Measurements from ENCODE around the gene PCDH9.

Gene PCDH9

GRCh38 chr13:66967811-66968597 lies 262.1 kb downstream of the PCDH9 start:
- in situ Hi-C loops (cut with MboI; ENCODE audit: low pct_unique_long_range_greater_than_20kb, low sequenced_read_pairs), result no loop called here

GRCh38 chr13:66965181-66965580 lies 265.0 kb downstream of the PCDH9 start:
- in situ Hi-C loops (cut with MboI; ENCODE audit: low pct_unique_long_range_greater_than_20kb, low sequenced_read_pairs), result no loop called here
- DNase-seq, result no peak

More at GRCh38 chr13:66967811-66968597, 262.1 kb downstream of the PCDH9 start:
- DNase-seq, result no peak

- no peak for DNase-seq
- in situ Hi-C loops (cut with MboI; ENCODE audit: low pct_unique_long_range_greater_than_20kb, low sequenced_read_pairs), result no loop called here
These were observed 267.2 kb downstream of the PCDH9 start for GRCh38 chr13:66962953-66963352.

GRCh38 chr13:66958611-66959010 lies 271.5 kb downstream of the PCDH9 start:
- in situ Hi-C loops (cut with MboI; ENCODE audit: low pct_unique_long_range_greater_than_20kb, low sequenced_read_pairs), result no loop called here
- DNase-seq, result no peak

DNA sequence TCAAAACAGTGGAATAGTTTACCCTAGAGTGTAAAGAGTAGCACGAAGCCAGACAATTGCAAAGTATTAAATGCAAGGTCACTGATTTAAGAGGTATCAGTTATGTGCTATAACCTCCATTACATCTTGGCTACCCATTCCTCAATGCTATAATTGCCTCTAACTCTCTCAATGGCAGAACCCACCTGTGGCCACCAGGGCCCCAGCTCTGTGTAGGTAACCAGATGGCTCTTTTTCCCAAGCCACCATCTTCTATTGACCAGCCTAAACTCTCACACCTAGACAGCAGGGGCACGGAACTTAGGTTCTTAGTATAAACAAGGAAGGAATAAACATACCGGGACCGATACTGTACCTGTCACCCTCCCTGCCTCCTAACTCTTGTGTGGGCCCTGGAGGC lies 277.6 kb downstream of the PCDH9 start:
- in situ Hi-C loops (cut with MboI; ENCODE audit: low pct_unique_long_range_greater_than_20kb, low sequenced_read_pairs), result no loop called here
- no peak for DNase-seq

GRCh38 chr13:66951426-66951825 lies 278.7 kb downstream of the PCDH9 start:
- no peak for DNase-seq
- in situ Hi-C loops (cut with MboI; ENCODE audit: low pct_unique_long_range_greater_than_20kb, low sequenced_read_pairs), result no loop called here

GRCh38 chr13:66950666-66951065 lies 279.5 kb downstream of the PCDH9 start:
- DNase-seq, result no peak
- in situ Hi-C loops (cut with MboI; ENCODE audit: low pct_unique_long_range_greater_than_20kb, low sequenced_read_pairs), result no loop called here

DNA sequence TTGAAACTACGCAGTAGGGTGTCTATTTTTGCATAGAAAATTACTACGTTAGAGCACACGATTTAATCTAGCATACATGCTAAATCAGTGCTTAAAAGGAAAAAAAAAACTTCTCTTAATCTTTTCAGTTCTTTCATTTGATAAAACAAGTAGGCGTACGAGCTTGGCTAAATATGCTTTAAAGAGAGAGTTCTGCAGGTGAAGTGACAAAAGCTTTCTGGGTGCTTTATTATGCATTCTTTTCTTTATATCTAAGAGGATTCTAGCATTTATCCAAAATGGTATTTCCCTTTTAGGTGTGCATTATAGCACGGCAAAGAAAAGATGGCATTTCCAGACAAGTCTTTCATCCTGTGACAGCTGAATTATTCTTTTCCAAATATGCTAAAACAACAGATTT lies 281.2 kb downstream of the PCDH9 start:
- in situ Hi-C loops (cut with MboI; ENCODE audit: low pct_unique_long_range_greater_than_20kb, low sequenced_read_pairs), result no loop called here
- no peak for DNase-seq

DNA sequence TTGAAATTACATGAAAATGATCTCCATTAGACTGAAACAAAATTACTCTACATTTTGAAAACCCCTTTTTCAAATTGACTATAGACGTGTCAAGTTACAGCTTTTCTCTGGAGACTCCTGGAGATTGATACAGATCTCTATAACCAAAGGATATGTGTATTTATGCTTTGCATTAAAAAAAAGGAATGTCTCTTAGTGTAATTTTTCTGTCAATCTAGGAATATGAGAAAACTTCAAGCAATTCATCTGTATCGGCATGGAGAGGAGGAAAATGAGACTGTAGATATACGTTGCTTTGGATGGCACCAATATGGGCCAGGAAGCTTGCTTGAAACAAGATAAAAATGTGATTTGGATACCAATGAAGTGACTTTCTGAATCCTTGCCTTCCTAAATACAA lies 286.6 kb downstream of the PCDH9 start:
- DNase-seq, result no peak
- in situ Hi-C loops (cut with MboI; ENCODE audit: low pct_unique_long_range_greater_than_20kb, low sequenced_read_pairs), result no loop called here

GRCh38 chr13:66940113-66940512 lies 290.0 kb downstream of the PCDH9 start:
- DNase-seq, result no peak
- in situ Hi-C loops (cut with MboI; ENCODE audit: low pct_unique_long_range_greater_than_20kb, low sequenced_read_pairs), result no loop called here

- in situ Hi-C loops (cut with MboI; ENCODE audit: low pct_unique_long_range_greater_than_20kb, low sequenced_read_pairs), result no loop called here
- DNase-seq, result no peak
These were observed 292.7 kb downstream of the PCDH9 start for GRCh38 chr13:66937423-66937822.

DNA sequence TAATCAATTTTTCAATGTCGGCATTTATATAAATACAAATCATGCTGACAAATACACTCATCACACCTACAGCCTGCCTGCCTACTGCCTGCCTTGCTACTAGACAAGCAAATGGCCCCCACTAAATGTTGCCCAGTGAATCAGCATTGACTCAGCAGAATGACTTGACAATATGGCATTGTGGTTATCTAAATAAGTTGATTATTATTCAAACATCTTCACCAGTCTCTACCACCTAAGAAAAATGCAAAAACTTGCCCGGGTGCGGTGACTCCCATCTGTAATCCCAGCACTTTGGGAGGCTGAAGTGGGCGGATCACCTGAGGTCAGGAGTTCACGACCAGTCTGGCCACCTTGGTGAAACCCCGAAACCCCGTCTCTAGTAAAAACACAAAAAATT lies 296.1 kb downstream of the PCDH9 start:
- in situ Hi-C loops (cut with MboI; ENCODE audit: low pct_unique_long_range_greater_than_20kb, low sequenced_read_pairs), result no loop called here

GRCh38 chr13:66933527-66933926 lies 296.6 kb downstream of the PCDH9 start:
- in situ Hi-C loops (cut with MboI; ENCODE audit: low pct_unique_long_range_greater_than_20kb, low sequenced_read_pairs), result no loop called here
- no peak for DNase-seq

More for the DNA sequence above, 296.1 kb downstream of the PCDH9 start:
- no peak for DNase-seq

DNA sequence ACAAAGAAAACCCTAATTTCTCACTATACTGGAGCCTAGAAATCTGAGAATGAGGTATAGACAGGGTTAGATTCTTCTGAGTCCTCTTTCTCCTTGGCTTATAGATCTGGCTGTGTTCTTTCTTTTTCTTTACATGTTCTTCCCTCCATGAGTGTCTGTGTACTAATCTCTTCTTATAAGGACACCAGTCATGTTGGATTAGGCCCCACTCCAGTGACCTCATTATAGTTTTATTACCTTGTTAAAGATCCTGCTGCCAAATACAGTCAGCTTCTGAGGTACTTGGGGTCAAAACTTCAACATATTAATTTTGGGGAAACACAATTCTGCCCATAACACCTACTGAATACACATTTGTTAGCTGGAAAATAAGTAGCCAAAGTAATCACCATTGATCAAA lies 302.6 kb downstream of the PCDH9 start:
- in situ Hi-C loops (cut with MboI; ENCODE audit: low pct_unique_long_range_greater_than_20kb, low sequenced_read_pairs), result no loop called here
- no peak for DNase-seq

DNA sequence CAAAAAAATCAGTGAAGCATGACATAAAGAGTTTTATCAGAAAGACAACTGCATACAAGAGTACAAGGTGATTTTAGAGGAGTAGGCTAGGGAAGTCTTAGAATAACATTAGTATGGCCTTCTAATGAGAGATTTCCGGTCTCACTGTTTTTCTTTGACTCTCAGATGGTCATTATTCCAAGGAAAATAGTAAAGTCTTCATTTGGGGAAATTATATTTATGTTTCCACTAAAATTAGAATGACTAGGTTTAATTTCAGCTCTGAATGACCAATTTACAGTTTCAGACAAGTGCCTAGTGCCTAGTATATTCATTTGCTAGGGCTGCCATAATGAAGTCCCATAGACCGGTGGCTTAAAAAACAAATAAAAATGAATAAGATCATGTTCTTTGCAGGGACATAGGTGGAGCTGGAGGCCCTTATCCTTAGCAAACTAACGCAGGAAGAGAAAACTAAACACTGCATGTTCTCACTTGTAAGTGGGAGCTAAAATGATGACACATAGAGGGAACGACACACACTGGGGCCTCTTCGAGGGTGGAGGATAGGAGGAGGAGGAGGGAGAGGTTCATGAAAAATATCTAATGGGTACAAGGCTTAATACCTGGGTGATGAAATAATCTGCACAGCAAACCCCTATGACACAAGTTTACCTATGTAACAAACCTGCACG lies 303.1 kb downstream of the PCDH9 start:
- in situ Hi-C loops (cut with MboI; ENCODE audit: low pct_unique_long_range_greater_than_20kb, low sequenced_read_pairs), result no loop called here

DNA sequence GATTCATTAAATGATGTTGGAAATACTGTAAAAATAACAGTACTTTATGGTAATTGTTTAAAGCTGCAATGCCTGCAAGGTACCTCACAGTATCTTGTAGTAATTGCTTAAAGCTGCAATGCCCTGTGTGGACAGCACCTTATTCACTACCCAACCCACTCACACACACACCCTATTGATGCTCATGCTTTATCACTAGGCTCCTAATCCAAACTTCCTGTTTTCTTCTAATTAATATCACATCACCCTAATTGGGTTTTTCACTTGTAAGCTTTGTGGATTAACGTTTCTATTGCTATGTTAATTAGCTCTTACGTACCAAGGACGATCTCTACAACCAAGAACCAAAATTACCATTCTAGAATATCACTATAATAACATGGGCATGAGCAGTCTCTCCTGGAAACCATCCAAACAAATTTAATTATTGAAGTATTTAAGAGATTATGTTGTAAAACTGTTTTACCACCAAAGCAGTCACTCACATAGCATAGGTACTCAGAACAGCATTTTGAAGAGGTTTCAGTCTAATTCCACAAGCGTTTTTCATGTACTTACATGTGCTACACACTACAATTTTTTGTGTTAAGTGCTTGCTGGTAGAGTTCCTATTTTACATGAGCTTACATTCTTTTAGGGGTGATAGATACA lies 303.8 kb downstream of the PCDH9 start:
- in situ Hi-C loops (cut with MboI; ENCODE audit: low pct_unique_long_range_greater_than_20kb, low sequenced_read_pairs), result no loop called here
- no peak for DNase-seq

More for the DNA sequence above, 303.1 kb downstream of the PCDH9 start:
- no peak for DNase-seq

GRCh38 chr13:66922444-66922843 lies 307.7 kb downstream of the PCDH9 start:
- in situ Hi-C loops (cut with MboI; ENCODE audit: low pct_unique_long_range_greater_than_20kb, low sequenced_read_pairs), result no loop called here

GRCh38 chr13:66921437-66921836 lies 308.7 kb downstream of the PCDH9 start:
- in situ Hi-C loops (cut with MboI; ENCODE audit: low pct_unique_long_range_greater_than_20kb, low sequenced_read_pairs), result no loop called here
- DNase-seq, result no peak

More at GRCh38 chr13:66922444-66922843, 307.7 kb downstream of the PCDH9 start:
- DNase-seq, result no peak

GRCh38 chr13:66915596-66916185 lies 314.4 kb downstream of the PCDH9 start:
- no peak for DNase-seq
- in situ Hi-C loops (cut with MboI; ENCODE audit: low pct_unique_long_range_greater_than_20kb, low sequenced_read_pairs), result no loop called here

DNA sequence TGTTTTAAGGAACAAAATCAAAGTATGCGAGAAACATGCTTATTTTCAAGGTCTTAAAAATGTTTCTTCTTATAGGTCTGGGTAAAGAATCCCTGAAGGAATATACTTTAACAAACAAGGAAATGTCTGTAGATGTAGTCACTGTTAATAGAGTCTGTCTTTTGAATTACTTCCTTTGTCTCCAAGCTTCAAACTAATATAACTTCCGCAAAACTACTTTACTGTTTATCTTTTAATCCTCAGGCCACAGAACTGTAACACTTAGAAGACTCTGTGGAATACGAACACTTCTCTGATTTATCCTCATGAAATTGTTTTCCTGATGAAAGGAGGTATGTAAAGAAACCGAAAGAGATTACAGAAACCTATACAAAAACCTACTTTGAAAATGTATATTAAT lies 316.0 kb downstream of the PCDH9 start:
- in situ Hi-C loops (cut with MboI; ENCODE audit: low pct_unique_long_range_greater_than_20kb, low sequenced_read_pairs), result no loop called here
- DNase-seq, result peak; percentile 11
